ENCODE results near the gene MPP4. TPM values are rescaled to one million over a fixed set of nuclear protein-coding genes. Genes with fewer than 3 reads are reported as not detected.

MPP4 gene
- total RNA-seq, 1 donor from 2014 or later, result 0.37 TPM

DNA sequence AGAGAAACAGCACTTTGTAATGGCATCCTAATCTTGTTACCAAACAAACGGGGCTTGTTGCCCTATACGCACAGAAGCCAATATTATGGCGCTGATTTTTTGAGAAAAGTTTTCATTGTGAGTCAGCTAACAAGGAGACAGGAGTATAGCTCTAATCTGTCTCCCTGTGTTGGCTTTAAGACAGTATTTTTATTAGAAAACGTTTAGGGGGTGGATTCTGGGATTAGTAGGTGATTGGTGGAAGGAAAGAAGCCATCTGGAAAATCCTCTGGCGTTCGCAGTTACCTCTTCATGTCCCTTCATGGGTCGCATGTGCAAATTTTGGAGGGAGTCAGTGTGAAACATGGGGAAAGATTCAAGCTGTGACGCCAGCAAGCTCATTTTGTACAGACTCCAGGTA, 54.4 kb downstream of the MPP4 start:
- no peak for DNase-seq (ENCODE audit: low spot score)
- Mint-ChIP-seq H3K4me1 (ENCODE audit: low read depth) (peaks cover 20% of the 10 kb centered on the region), H3K27ac (ENCODE audit: unreplicated experiment) (peak overlapping the region; percentile 94), H3K36me3 (ENCODE audit: low read depth) (no peaks in the 10 kb centered on the region), H3K27me3 (ENCODE audit: low read depth) (no peaks in the 10 kb centered on the region), H3K9me3 (ENCODE audit: low read depth) (no peaks in the 10 kb centered on the region), H3K4me3 (ENCODE audit: unreplicated experiment) (peak overlapping the region; percentile 90)
- TF ChIP-seq CTCF (IDR thresholded peaks at IDR 0.05), result no peak

DNA sequence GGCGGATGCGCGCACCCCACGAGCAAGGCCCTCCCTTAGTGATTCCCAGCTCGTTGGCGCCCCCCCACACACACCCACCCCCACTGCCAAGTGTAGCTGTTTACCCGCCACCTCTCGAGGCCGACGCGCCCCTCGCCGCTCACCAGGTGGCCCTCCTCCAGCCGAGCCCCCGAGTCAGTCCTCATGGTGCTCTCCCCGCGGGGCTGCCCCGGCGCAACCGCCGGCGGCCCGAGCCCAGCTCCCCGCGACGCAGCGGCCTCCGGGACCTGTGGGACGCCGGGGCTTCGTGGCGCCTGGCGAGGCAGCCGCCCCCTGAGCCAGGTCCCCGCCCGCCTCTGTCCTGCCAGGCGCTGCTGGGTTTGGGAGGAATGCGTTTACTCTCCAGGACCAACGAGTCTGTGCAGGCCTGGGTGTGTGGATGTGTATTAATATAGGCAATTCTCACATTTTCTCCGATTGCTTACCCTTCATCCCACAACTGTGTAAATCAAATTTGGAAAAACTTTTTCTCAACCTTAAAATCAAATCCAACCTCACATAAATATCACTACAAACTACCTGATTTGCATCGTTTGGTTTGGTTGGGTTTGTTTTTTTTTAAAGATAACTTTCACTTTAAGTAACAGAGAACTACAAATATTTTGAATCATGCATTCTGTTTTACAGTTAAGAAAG, 55.1 kb downstream of the MPP4 start, which contains the start of gene TMEM237:
Gene TMEM237 (minus strand): TSS at position 288 of the 675 bp plus-strand sequence. CDS start 103 bp downstream, at position 185.
- H3K4me3 Mint-ChIP-seq (ENCODE audit: unreplicated experiment), result peak within 1 kb of the TSS; percentile 90
- H3K27me3 Mint-ChIP-seq (ENCODE audit: low read depth), result no peaks in the 10 kb centered on the region
- H3K9me3 Mint-ChIP-seq (ENCODE audit: low read depth), result no peaks in the 10 kb centered on the region
- TF ChIP-seq CTCF (IDR thresholded peaks at IDR 0.05), result no peak
- DNase-seq (ENCODE audit: low spot score), result no peak
- H3K36me3 Mint-ChIP-seq (ENCODE audit: low read depth), result peaks cover 2% of the 10 kb centered on the region
- peaks cover 20% of the 10 kb centered on the region for H3K4me1 Mint-ChIP-seq (ENCODE audit: low read depth)
- H3K27ac Mint-ChIP-seq (ENCODE audit: unreplicated experiment), result peak within 1 kb of the TSS; percentile 94

DNA sequence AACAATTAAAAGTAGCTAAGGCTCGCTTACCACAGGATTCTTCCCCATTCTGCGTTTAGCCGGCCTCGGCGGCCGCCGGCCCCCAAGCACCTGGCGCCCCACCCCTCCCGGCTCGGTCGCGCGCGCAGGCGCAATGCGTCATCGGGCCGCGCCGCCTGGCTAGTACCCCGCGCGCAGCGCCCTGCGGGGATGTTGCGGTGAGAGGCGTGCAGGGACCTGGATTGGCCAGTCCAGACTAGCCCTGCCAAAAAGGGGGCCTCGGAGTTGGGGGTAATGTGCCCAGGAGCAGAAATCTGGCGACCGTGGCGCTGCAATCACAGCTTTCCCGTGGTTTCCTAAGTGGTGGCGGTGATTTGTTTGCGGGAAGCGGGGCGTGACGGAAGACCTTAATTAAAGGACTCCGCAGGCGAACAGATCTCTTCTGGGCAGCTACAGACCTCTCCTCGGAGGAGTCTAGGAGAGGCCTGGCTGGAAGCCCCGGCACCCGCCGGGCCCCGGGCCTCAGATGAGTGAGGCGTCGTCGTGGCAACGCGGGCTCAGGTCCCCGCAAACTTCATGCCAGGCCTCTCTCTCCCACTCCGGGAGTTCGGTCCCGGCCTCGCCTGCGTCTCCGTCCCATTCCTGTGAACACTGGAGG, 55.7 kb downstream of the MPP4 start:
- peaks cover 20% of the 10 kb centered on the region for H3K4me1 Mint-ChIP-seq (ENCODE audit: low read depth)
- H3K27me3 Mint-ChIP-seq (ENCODE audit: low read depth), result no peaks in the 10 kb centered on the region

DNA sequence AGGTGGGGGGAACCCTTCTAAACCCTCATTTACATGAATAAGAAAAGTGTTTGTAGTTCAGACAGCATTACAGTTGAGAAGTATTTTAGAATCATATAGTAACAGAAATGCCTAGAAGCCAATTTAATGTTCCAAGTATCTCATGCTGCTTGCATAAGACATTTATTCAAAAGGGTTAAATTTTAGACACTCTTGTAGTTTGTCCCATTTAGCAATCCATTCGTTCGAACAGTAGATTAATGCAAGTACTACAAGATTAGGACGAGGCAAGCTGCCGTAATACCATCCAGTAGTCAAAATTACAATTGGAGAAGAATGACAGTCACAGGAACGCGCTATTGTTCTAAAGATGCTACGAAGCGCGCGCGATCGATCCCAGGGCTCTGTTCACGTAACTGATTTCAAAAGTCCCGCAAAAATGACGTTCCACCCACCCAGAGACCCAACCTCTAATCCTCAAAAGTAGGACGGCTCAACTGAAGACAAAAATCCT, 56.3 kb downstream of the MPP4 start:
- TF ChIP-seq CTCF (IDR thresholded peaks at IDR 0.05), result no peak
- Mint-ChIP-seq H3K27me3 (ENCODE audit: low read depth) (no peaks in the 10 kb centered on the region), H3K4me1 (ENCODE audit: low read depth) (peaks cover 20% of the 10 kb centered on the region), H3K36me3 (ENCODE audit: low read depth) (peaks cover 5% of the 10 kb centered on the region), H3K27ac (ENCODE audit: unreplicated experiment) (peak overlapping the region; percentile 94), H3K9me3 (ENCODE audit: low read depth) (no peaks in the 10 kb centered on the region), H3K4me3 (ENCODE audit: unreplicated experiment) (peak overlapping the region; percentile 90)
- no peak for DNase-seq (ENCODE audit: low spot score)

More for the DNA sequence above, 55.7 kb downstream of the MPP4 start:
- no peaks in the 10 kb centered on the region for H3K9me3 Mint-ChIP-seq (ENCODE audit: low read depth)
- DNase-seq (ENCODE audit: low spot score), result peak; percentile 92
- H3K27ac Mint-ChIP-seq (ENCODE audit: unreplicated experiment), result peak overlapping the region; percentile 94
- peaks cover 5% of the 10 kb centered on the region for H3K36me3 Mint-ChIP-seq (ENCODE audit: low read depth)
- H3K4me3 Mint-ChIP-seq (ENCODE audit: unreplicated experiment), result peak overlapping the region; percentile 90
- TF ChIP-seq CTCF (IDR thresholded peaks at IDR 0.05), result peak; percentile 34

GRCh38 chr2:201639205-201639604, 59.2 kb downstream of the MPP4 start:
- peaks cover 16% of the 10 kb centered on the region for H3K4me1 Mint-ChIP-seq (ENCODE audit: low read depth)
- DNase-seq (ENCODE audit: low spot score), result no peak

More at GRCh38 chr2:201639205-201639604, 59.2 kb downstream of the MPP4 start:
- Mint-ChIP-seq H3K36me3 (ENCODE audit: low read depth) (peaks cover 17% of the 10 kb centered on the region), H3K27me3 (ENCODE audit: low read depth) (no peaks in the 10 kb centered on the region), H3K4me3 (ENCODE audit: unreplicated experiment) (no peak overlapping the region), H3K9me3 (ENCODE audit: low read depth) (no peaks in the 10 kb centered on the region), H3K27ac (ENCODE audit: unreplicated experiment) (no peak overlapping the region)
- TF ChIP-seq CTCF (IDR thresholded peaks at IDR 0.05), result no peak

Measured in chondrocyte (in vitro differentiated cells).